SK-MEL-5 (cell line): ENCODE data around the gene RFK. TPM values are rescaled to one million over a fixed set of nuclear protein-coding genes. Genes with fewer than 3 reads are reported as not detected.
"Not testable (repeated sequence)": the region's sequence is repeated elsewhere in the genome, so short reads cannot be mapped to it uniquely, and the experiment has no call there.

Source experiments
- DNase-seq: peaks from one replicate; pipeline ENCODE4 v3.0.0-alpha.2; 2016; ENCODE audit warnings: low read depth, low spot score
- in situ Hi-C: cut with HindIII; loops from 2 replicates; pipeline ENCODE4 v1.10.0; 2016; ENCODE audit warnings: low sequenced_read_pairs, high pct_unique_total_duplicates, low pct_unique_long_range_greater_than_20kb
- total RNA-seq: library from RNA; depleted of rRNA; stranded (reverse); fragments of >200 nt; shearing (Covaris generic); gene quantifications from 2 replicates; pipeline ENCODE4 v1.2.3, GENCODE V29; 2014

RFK gene
- total RNA-seq, 1 experiment from 2014 or later = 35.9 TPM

- no peak for DNase-seq
- in situ Hi-C loops = no loop called here
These were observed 15.7 kb downstream of the RFK start for GRCh38 chr9:76378367-76379073.

- in situ Hi-C loops = no loop called here
These were observed 16.4 kb downstream of the RFK start for GRCh38 chr9:76377791-76378190.

GRCh38 chr9:76374783-76375559 lies 19.3 kb downstream of the RFK start:
- peak; percentile 57 for DNase-seq
- in situ Hi-C loops = no loop called here

More at GRCh38 chr9:76377791-76378190, 16.4 kb downstream of the RFK start:
- DNase-seq = no peak

- DNase-seq = no peak
- in situ Hi-C loops = no loop called here
These were observed 20.3 kb downstream of the RFK start for GRCh38 chr9:76373784-76374474.

- peak; percentile 89 for DNase-seq
- in situ Hi-C loops = no loop called here
These were observed 20.9 kb downstream of the RFK start for GRCh38 chr9:76373173-76373783.

GRCh38 chr9:76372336-76372735 lies 21.9 kb downstream of the RFK start:
- no peak for DNase-seq
- in situ Hi-C loops = no loop called here

- DNase-seq = no peak
- in situ Hi-C loops = no loop called here
These were observed 22.3 kb downstream of the RFK start for GRCh38 chr9:76371901-76372300.

GRCh38 chr9:76370396-76371023 lies 23.7 kb downstream of the RFK start:
- DNase-seq = no peak
- in situ Hi-C loops = no loop called here

- DNase-seq = no peak
- in situ Hi-C loops = no loop called here
These were observed 24.6 kb downstream of the RFK start for GRCh38 chr9:76369583-76369982.

- no peak for DNase-seq
- in situ Hi-C loops = no loop called here
These were observed 28.0 kb downstream of the RFK start for GRCh38 chr9:76366275-76366674.

GRCh38 chr9:76365028-76365427 lies 29.2 kb downstream of the RFK start:
- no peak for DNase-seq
- in situ Hi-C loops = no loop called here

GRCh38 chr9:76363032-76363395 lies 31.2 kb downstream of the RFK start:
- in situ Hi-C loops = no loop called here

GRCh38 chr9:76362332-76363031 lies 31.7 kb downstream of the RFK start:
- in situ Hi-C loops, DNase-seq: not testable (repeated sequence)

More at GRCh38 chr9:76363032-76363395, 31.2 kb downstream of the RFK start:
- no peak for DNase-seq

- in situ Hi-C loops = no loop called here
- DNase-seq = no peak
These were observed 34.5 kb downstream of the RFK start for GRCh38 chr9:76359766-76360165.

- DNase-seq = no peak
- in situ Hi-C loops = no loop called here
These were observed 34.9 kb downstream of the RFK start for GRCh38 chr9:76359365-76359764.

- in situ Hi-C loops = no loop called here
- no peak for DNase-seq
These were observed 35.5 kb downstream of the RFK start for GRCh38 chr9:76358628-76359280.

- no peak for DNase-seq
- in situ Hi-C loops = no loop called here
These were observed 36.7 kb downstream of the RFK start for GRCh38 chr9:76357555-76357954.
